ENCODE results near the gene SUOX. TPM values are rescaled to one million over a fixed set of nuclear protein-coding genes. Genes with fewer than 3 reads are reported as not detected.
"Not testable (repeated sequence)": the region's sequence is repeated elsewhere in the genome, so short reads cannot be mapped to it uniquely, and the experiment has no call there.

Gene SUOX
- total RNA-seq, 1 donor = 17.3 TPM

- peak; percentile 84 for TF ChIP-seq CTCF (IDR thresholded peaks at IDR 0.05; ENCODE audit: insufficient read depth, low read depth, low read length)
- peak; percentile 74 for DNase-seq (ENCODE audit: low read depth)
- peak overlapping the region; percentile 78 for H3K4me3 ChIP-seq (ENCODE audit: low read depth, low read length)
Observed at GRCh38 chr12:55996201-55996714, 818 bp upstream of the SUOX start.

GRCh38 chr12:55997535-55997859, 421 bp downstream of the SUOX start:
- no peak for TF ChIP-seq CTCF (IDR thresholded peaks at IDR 0.05; ENCODE audit: insufficient read depth, low read depth, low read length)
- no peak for DNase-seq (ENCODE audit: low read depth)
- H3K4me3 ChIP-seq (ENCODE audit: low read depth, low read length) = peak overlapping the region; percentile 78

- not testable (repeated sequence) for DNase-seq (ENCODE audit: low read depth); H3K4me3 ChIP-seq (ENCODE audit: low read depth, low read length)
Observed at GRCh38 chr12:55999522-55999921, 2.4 kb downstream of the SUOX start.

- not testable (repeated sequence) for H3K4me3 ChIP-seq (ENCODE audit: low read depth, low read length)
Observed at GRCh38 chr12:55999999-56000540, 3.0 kb downstream of the SUOX start.

GRCh38 chr12:56001487-56002100, 4.5 kb downstream of the SUOX start:
- TF ChIP-seq CTCF (IDR thresholded peaks at IDR 0.05; ENCODE audit: insufficient read depth, low read depth, low read length) = no peak
- DNase-seq (ENCODE audit: low read depth) = no peak
- no peak overlapping the region for H3K4me3 ChIP-seq (ENCODE audit: low read depth, low read length)

More at GRCh38 chr12:55999999-56000540, 3.0 kb downstream of the SUOX start:
- DNase-seq (ENCODE audit: low read depth) = not testable (repeated sequence)

GRCh38 chr12:56003376-56003775, 6.3 kb downstream of the SUOX start:
- DNase-seq (ENCODE audit: low read depth); H3K4me3 ChIP-seq (ENCODE audit: low read depth, low read length): not testable (repeated sequence)

- no peak for DNase-seq (ENCODE audit: low read depth)
- H3K4me3 ChIP-seq (ENCODE audit: low read depth, low read length) = no peak overlapping the region
- no peak for TF ChIP-seq CTCF (IDR thresholded peaks at IDR 0.05; ENCODE audit: insufficient read depth, low read depth, low read length)
Observed at GRCh38 chr12:56004211-56004610, 7.1 kb downstream of the SUOX start.

- DNase-seq (ENCODE audit: low read depth) = peak; percentile 16
- no peak for TF ChIP-seq CTCF (IDR thresholded peaks at IDR 0.05; ENCODE audit: insufficient read depth, low read depth, low read length)
- peak overlapping the region; percentile 72 for H3K4me3 ChIP-seq (ENCODE audit: low read depth, low read length)
Observed at GRCh38 chr12:56007564-56008559, 10.8 kb downstream of the SUOX start.
